CD4-positive, alpha-beta memory T cell (primary cell): ENCODE data around the gene CHCHD6. TPM values are rescaled to one million over a fixed set of nuclear protein-coding genes. Genes with fewer than 3 reads are reported as not detected.
"Not testable (repeated sequence)": the region's sequence is repeated elsewhere in the genome, so short reads cannot be mapped to it uniquely, and the experiment has no call there.

Source experiments
- CTCF ChIA-PET: fragments of 350-600 bp; sonication (Branson Sonifier 250); formaldehyde crosslinking; loops from one replicate; lab custom pipeline; 2021; ENCODE audit warnings: inconsistent platforms; ENCODE audit not compliant: partially characterized antibody; lab: Charles Lee
- POLR2A ChIA-PET: fragments of 350-600 bp; sonication (Branson Sonifier 250); formaldehyde crosslinking; loops from one replicate; lab custom pipeline; 2021; ENCODE audit not compliant: partially characterized antibody; lab: Charles Lee
- DNase-seq, 5 donors: peaks; one replicate each; pipeline versions ENCODE4 v3.0.0 to v3.0.0-alpha.2; 2020 to 2022; ENCODE audit warnings: mixed read lengths in 1 of 5
- H3K27ac ChIP-seq: one replicate; pipeline ENCODE4 v1.7.0; 2013; ENCODE audit warnings: low read depth, low read length
- H3K27me3 ChIP-seq: 2 replicates; pipeline ENCODE4 v1.7.0; 2013; ENCODE audit warnings: mild to moderate bottlenecking, low read length, moderate library complexity; ENCODE audit not compliant: insufficient read depth
- H3K36me3 ChIP-seq: 2 replicates; pipeline ENCODE4 v1.7.0; 2013; ENCODE audit warnings: mild to moderate bottlenecking, low read length, moderate library complexity; ENCODE audit not compliant: insufficient read depth
- H3K4me1 ChIP-seq: 2 replicates; pipeline ENCODE4 v1.7.0; 2013; ENCODE audit warnings: mild to moderate bottlenecking, low read length, moderate library complexity; ENCODE audit not compliant: insufficient read depth
- H3K4me3 ChIP-seq, 2 donors: one replicate each; pipeline ENCODE4 v1.7.0; 2013; ENCODE audit warnings: low read length in 2 of 2, mild to moderate bottlenecking in 1 of 2
- H3K9me3 ChIP-seq, 2 donors: one replicate each; pipeline ENCODE4 v1.7.0; 2013; ENCODE audit warnings: low read length in 2 of 2, control low read depth in 1 of 2; ENCODE audit not compliant: control insufficient read depth in 1 of 2
- H3K27ac Mint-ChIP-seq, 7 donors: one replicate each; pipeline ENCODE4 v1.8.0; 2020 to 2021; ENCODE audit warnings: mixed read lengths in 7 of 7, mild to moderate bottlenecking in 6 of 7, inconsistent platforms in 3 of 7, moderate library complexity in 3 of 7
- H3K27me3 Mint-ChIP-seq, 2 donors: one replicate each; pipeline ENCODE4 v1.8.0; 2020 to 2021; ENCODE audit warnings: mixed read lengths in 2 of 2
- H3K36me3 Mint-ChIP-seq, 2 donors: one replicate each; pipeline ENCODE4 v1.8.0; 2020 to 2021; ENCODE audit warnings: mixed read lengths in 2 of 2, inconsistent platforms in 1 of 2, mild to moderate bottlenecking in 1 of 2
- H3K4me1 Mint-ChIP-seq, 4 donors: one replicate each; pipeline ENCODE4 v1.8.0; 2020 to 2021; ENCODE audit warnings: mixed read lengths in 4 of 4, mild to moderate bottlenecking in 1 of 4
- H3K4me3 Mint-ChIP-seq, 8 donors: one replicate each; pipeline ENCODE4 v1.8.0; 2020 to 2021; ENCODE audit warnings: mixed read lengths in 8 of 8, mild to moderate bottlenecking in 7 of 8, moderate library complexity in 6 of 8, inconsistent platforms in 3 of 8
- H3K9me3 Mint-ChIP-seq, 8 donors: one replicate each; pipeline ENCODE4 v1.8.0; 2020 to 2021; ENCODE audit warnings: mixed read lengths in 8 of 8, mild to moderate bottlenecking in 5 of 8, inconsistent platforms in 3 of 8, moderate library complexity in 1 of 8
- intact Hi-C: fragments of 100-400 bp; cut with micrococcal nuclease; formaldehyde crosslinking; loops from one replicate; pipeline ENCODE4 v1.15.1; 2023
- polyA plus RNA-seq, 2 donors: library from polyadenylated mRNA; unstranded; fragments of 300-500 nt; fragmentation: Illumina TruSeq; gene quantifications; one replicate each; pipeline ENCODE4 v1.2.3, GENCODE V29; 2021
- total RNA-seq, 2 experiments: library from RNA; stranded (reverse); gene quantifications; one replicate each; pipeline ENCODE4 v1.2.3, GENCODE V29; 2021

The CHCHD6 gene
- total and polyA plus RNA-seq, 4 experiments from 2014 or later: 7.3 to 12.3 (median 10.2) TPM

DNA sequence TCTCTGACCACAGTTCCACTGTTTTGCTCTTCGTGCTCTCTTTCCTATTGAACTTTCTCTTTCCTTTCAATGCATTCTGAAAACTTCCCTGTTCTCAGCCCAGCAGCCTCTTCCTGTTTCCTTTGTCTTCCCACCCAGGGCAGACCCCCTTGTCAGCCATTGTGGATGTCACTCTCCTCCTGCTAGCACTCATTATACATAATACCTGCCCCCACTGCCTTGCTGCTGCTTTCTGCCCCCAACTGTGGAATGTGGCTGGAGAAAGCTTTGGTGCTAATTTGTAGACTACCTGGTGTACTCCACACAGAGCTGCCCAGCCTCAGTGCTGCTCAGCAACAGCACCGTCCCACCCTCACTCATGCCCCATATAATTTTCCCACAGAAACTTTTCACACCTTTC is 80.2 kb downstream of the CHCHD6 start:
- POLR2A ChIA-PET: no interaction called here
- Histone ChIP-seq H3K4me1 (no peaks in the 10 kb centered on the region), H3K9me3 (no peaks in the 10 kb centered on the region), H3K36me3 (no peaks in the 10 kb centered on the region), H3K27ac (no peak overlapping the region), H3K27me3 (no peaks in the 10 kb centered on the region), H3K4me3 (no peak overlapping the region)
- Mint-ChIP-seq H3K9me3 (peaks cover 0 to 21% (median 9%) of the 10 kb centered on the region in 8 donors), H3K27ac (peak overlapping the region in 1 of 7 donors; percentile 2), H3K4me3 (no peak overlapping the region), H3K36me3 (peaks cover 19 to 47% of the 10 kb centered on the region in 2 donors), H3K27me3 (no peaks in the 10 kb centered on the region), H3K4me1 (peaks cover 0 to 8% (median 0%) of the 10 kb centered on the region in 4 donors)
- no peak for DNase-seq
- intact Hi-C loops: no loop called here
- CTCF ChIA-PET: no interaction called here

DNA sequence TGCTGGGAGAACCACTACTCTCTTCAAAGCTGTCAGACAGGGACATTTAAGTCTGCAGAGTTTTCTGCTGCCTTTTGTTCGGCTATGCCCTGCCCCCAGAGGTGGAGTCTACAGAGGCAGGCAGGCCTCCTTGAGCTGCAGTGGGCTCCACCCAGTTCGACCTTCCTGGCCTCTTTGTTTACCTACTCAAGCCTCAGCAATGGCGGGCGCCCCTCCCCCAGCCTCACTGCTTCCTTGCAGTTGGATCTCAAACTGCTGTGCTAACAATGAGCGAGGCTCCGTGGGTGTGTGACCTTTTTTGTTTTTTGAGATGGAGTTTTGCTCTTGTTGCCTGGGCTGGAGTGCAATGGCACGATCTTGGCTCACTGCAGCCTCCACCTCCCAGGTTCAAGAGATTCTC is 87.3 kb downstream of the CHCHD6 start:
- POLR2A ChIA-PET, H3K4me1 Mint-ChIP-seq, H3K4me3 Mint-ChIP-seq, H3K4me3 ChIP-seq, intact Hi-C loops, H3K9me3 ChIP-seq, H3K27ac Mint-ChIP-seq, H3K27me3 ChIP-seq, H3K27me3 Mint-ChIP-seq, DNase-seq, CTCF ChIA-PET, H3K27ac ChIP-seq, H3K36me3 ChIP-seq, H3K4me1 ChIP-seq: not testable (repeated sequence)
- Mint-ChIP-seq H3K36me3 (peaks cover 25 to 33% of the 10 kb centered on the region in 2 donors), H3K9me3 (peaks cover 2 to 53% (median 34%) of the 10 kb centered on the region in 8 donors)

DNA sequence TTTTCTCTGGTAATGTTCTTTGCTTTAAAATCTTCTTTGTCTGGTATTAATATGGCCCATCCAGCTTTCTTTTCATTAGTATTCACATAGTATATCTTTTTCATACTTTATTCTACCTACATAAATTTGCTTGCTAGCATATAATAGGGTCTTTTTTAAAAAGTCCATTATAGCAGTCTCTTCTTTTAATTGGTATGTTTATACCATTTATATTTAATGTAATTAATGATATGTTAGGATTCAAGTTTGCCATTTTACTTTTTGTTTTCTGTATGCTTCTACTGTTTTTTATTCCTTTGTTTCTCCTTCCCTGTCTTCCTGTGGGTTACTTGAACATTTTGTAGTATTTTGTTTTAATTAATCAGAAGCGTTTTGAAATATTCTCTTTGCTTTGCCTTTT is 89.0 kb downstream of the CHCHD6 start:
- peaks cover 2 to 53% (median 34%) of the 10 kb centered on the region in 8 donors for H3K9me3 Mint-ChIP-seq

DNA sequence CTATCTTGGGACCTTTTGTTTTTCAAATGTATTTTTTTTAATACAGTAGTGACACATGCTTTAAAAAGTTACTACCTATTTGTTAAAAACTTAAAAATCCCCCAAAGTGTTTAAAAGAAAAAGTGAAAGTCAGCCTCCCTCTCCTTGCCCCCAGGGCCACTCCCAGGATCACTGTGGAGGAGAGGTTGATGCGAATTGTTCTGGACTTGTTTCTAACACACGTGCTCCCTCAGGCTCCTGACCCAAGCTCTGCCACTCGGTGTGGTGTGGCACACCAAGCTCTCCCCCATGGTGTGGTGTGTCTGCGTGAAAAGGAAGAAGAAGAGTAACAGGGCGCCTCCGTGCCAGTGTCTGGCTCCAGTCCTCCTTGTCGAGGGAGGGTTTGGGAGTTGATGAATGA is 93.5 kb downstream of the CHCHD6 start:
- no peaks in the 10 kb centered on the region for H3K4me1 ChIP-seq
- POLR2A ChIA-PET: no interaction called here
- H3K27ac ChIP-seq: no peak overlapping the region
- no peaks in the 10 kb centered on the region for H3K9me3 ChIP-seq
- H3K27ac Mint-ChIP-seq: no peak overlapping the region
- H3K36me3 Mint-ChIP-seq: peaks cover 18 to 59% of the 10 kb centered on the region in 2 donors
- no peak for DNase-seq
- intact Hi-C loops: no loop called here
- no peak overlapping the region for H3K4me3 Mint-ChIP-seq
- H3K27me3 Mint-ChIP-seq: no peaks in the 10 kb centered on the region
- no peaks in the 10 kb centered on the region for H3K27me3 ChIP-seq
- no peaks in the 10 kb centered on the region for H3K4me1 Mint-ChIP-seq
- CTCF ChIA-PET: no interaction called here
- H3K4me3 ChIP-seq: no peak overlapping the region
- H3K9me3 Mint-ChIP-seq: peaks cover 0 to 28% (median 18%) of the 10 kb centered on the region in 8 donors
- H3K36me3 ChIP-seq: no peaks in the 10 kb centered on the region

More for the DNA sequence above, 89.0 kb downstream of the CHCHD6 start:
- DNase-seq: no peak
- Mint-ChIP-seq H3K4me1 (peaks cover 0 to 4% (median 1%) of the 10 kb centered on the region in 4 donors), H3K27me3 (no peaks in the 10 kb centered on the region), H3K27ac (no peak overlapping the region), H3K36me3 (peaks cover 27 to 43% of the 10 kb centered on the region in 2 donors), H3K4me3 (no peak overlapping the region)
- CTCF ChIA-PET: no interaction called here
- H3K36me3 ChIP-seq: no peaks in the 10 kb centered on the region
- intact Hi-C loops: no loop called here
- H3K27me3 ChIP-seq: no peaks in the 10 kb centered on the region
- no peak overlapping the region for H3K27ac ChIP-seq
- H3K4me3 ChIP-seq: no peak overlapping the region
- no peaks in the 10 kb centered on the region for H3K9me3 ChIP-seq
- POLR2A ChIA-PET: no interaction called here
- H3K4me1 ChIP-seq: no peaks in the 10 kb centered on the region

DNA sequence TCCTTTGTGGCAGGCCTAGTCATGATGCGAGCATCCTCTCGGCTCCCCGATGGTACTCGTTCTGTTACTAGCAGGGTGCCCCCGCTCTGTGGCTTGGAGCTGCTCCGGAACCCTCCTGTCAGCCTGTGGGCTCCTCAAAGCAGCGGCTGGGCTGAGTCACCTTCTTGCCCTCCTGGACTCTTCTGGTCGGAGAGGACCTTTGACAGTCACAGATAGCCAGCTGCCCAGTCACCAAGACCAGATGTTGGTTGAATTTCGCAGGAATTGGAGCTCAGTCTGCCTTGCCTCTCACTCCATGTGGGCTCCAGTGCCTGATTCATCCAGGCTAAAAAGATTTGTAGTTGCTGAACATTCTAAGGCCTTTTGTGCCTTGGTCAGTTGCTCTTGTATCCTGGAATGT is 94.5 kb downstream of the CHCHD6 start:
- DNase-seq: no peak
- no peaks in the 10 kb centered on the region for H3K4me1 ChIP-seq
- peaks cover 0 to 23% (median 10%) of the 10 kb centered on the region in 8 donors for H3K9me3 Mint-ChIP-seq
- H3K27me3 ChIP-seq: no peaks in the 10 kb centered on the region
- intact Hi-C loops: no loop called here
- H3K4me1 Mint-ChIP-seq: no peaks in the 10 kb centered on the region
- POLR2A ChIA-PET: no interaction called here
- CTCF ChIA-PET: no interaction called here
- H3K36me3 ChIP-seq: no peaks in the 10 kb centered on the region
- H3K27ac ChIP-seq: no peak overlapping the region
- H3K36me3 Mint-ChIP-seq: peaks cover 12 to 50% of the 10 kb centered on the region in 2 donors
- no peaks in the 10 kb centered on the region for H3K27me3 Mint-ChIP-seq
- H3K4me3 ChIP-seq: no peak overlapping the region
- no peak overlapping the region for H3K4me3 Mint-ChIP-seq
- no peaks in the 10 kb centered on the region for H3K9me3 ChIP-seq
- H3K27ac Mint-ChIP-seq: no peak overlapping the region

DNA sequence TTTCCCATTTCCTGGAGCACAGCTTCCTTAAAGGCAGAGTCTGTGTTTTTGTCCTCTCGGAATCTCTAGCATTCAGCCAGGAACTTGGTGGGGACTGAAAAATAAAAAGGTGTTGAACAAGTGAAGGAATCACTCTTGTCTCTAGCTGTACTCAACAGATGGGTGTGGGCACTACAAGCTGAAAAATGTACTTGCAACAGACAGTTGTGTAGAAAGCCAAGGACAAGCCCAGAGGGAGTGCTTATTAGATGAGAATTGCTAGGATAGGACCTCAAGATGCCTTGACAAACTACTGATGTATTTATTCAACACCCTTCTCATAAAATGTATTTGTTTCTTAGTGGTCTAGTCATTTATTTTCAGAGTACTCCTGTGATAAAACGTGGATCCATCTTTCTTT is 95.1 kb downstream of the CHCHD6 start:
- POLR2A ChIA-PET: no interaction called here
- Histone ChIP-seq H3K4me1 (no peaks in the 10 kb centered on the region), H3K27me3 (no peaks in the 10 kb centered on the region), H3K9me3 (no peaks in the 10 kb centered on the region), H3K4me3 (no peak overlapping the region), H3K27ac (no peak overlapping the region), H3K36me3 (no peaks in the 10 kb centered on the region)
- intact Hi-C loops: no loop called here
- no peaks in the 10 kb centered on the region for H3K27me3 Mint-ChIP-seq
- CTCF ChIA-PET: no interaction called here
- peaks cover 7 to 45% of the 10 kb centered on the region in 2 donors for H3K36me3 Mint-ChIP-seq
- H3K4me1 Mint-ChIP-seq: no peaks in the 10 kb centered on the region
- no peak overlapping the region for H3K27ac Mint-ChIP-seq
- no peak for DNase-seq
- H3K4me3 Mint-ChIP-seq: no peak overlapping the region
- peaks cover 0 to 20% (median 6%) of the 10 kb centered on the region in 8 donors for H3K9me3 Mint-ChIP-seq

DNA sequence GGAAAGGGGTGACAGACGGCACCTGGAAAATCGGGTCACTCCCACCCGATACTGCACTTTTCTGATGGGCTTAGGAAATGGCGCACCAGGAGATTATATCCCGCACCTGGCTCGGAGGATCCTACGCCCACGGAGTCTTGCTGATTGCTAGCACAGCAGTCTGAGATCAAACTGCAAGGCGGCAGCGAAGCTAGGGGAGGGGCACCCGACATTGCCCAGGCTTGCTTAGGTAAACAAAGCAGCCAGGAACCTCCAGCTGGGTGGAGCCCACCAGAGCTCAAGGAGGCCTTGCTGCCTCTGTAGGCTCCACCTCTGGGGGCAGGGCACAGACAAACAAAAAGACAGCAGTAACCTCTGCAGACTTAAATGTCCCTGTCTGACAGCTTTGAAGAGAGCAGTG is 97.3 kb downstream of the CHCHD6 start:
- CTCF ChIA-PET, H3K9me3 ChIP-seq, H3K27me3 ChIP-seq, H3K36me3 ChIP-seq, POLR2A ChIA-PET, H3K4me1 Mint-ChIP-seq, H3K27ac ChIP-seq, H3K4me1 ChIP-seq, H3K27me3 Mint-ChIP-seq, intact Hi-C loops, H3K27ac Mint-ChIP-seq, H3K4me3 Mint-ChIP-seq, DNase-seq, H3K4me3 ChIP-seq: not testable (repeated sequence)
- Mint-ChIP-seq H3K9me3 (peaks cover 0 to 20% (median 9%) of the 10 kb centered on the region in 8 donors), H3K36me3 (peaks cover 7 to 45% of the 10 kb centered on the region in 2 donors)

DNA sequence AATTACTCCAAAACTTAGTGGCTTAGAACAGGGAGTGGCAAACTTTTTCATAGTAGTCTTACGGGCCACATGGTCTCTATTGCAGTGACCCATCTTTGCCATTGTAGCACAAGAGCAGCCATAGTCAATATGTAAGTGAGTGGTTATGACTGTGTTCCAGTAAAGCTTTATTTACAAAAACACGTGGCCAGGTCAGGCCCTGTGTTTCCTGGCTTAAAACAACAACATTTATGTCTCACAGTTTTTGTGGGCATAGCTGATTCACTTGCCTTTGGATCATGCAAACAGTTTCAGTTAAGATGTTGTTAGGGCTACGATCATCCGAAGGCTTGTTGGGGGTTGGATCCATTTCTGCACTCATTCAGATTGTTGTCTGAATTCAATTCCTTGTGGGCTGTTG is 103.8 kb downstream of the CHCHD6 start:
- no peaks in the 10 kb centered on the region for H3K36me3 Mint-ChIP-seq
- intact Hi-C loops: no loop called here
- H3K27me3 ChIP-seq: no peaks in the 10 kb centered on the region
- no peak overlapping the region for H3K4me3 ChIP-seq
- no peak overlapping the region for H3K27ac Mint-ChIP-seq
- H3K36me3 ChIP-seq: no peaks in the 10 kb centered on the region
- peaks cover 0 to 3% (median 0%) of the 10 kb centered on the region in 4 donors for H3K4me1 Mint-ChIP-seq
- no peaks in the 10 kb centered on the region for H3K4me1 ChIP-seq
- no peak overlapping the region for H3K4me3 Mint-ChIP-seq
- H3K9me3 ChIP-seq: no peaks in the 10 kb centered on the region
- no peak overlapping the region for H3K27ac ChIP-seq
- DNase-seq: no peak
- no peaks in the 10 kb centered on the region for H3K27me3 Mint-ChIP-seq
- CTCF ChIA-PET: no interaction called here
- POLR2A ChIA-PET: no interaction called here
- H3K9me3 Mint-ChIP-seq: peaks cover 0 to 13% (median 3%) of the 10 kb centered on the region in 8 donors
